ENCODE data around the gene RXRB. TPM values are rescaled to one million over a fixed set of nuclear protein-coding genes. Genes with fewer than 3 reads are reported as not detected.
A peak's percentile ranks its signal among the peaks of the same experiment; 100 is the strongest.

The RXRB gene
- polyA plus RNA-seq, 3 donors: 4.5 to 74.5 (median 5.1) TPM

DNA sequence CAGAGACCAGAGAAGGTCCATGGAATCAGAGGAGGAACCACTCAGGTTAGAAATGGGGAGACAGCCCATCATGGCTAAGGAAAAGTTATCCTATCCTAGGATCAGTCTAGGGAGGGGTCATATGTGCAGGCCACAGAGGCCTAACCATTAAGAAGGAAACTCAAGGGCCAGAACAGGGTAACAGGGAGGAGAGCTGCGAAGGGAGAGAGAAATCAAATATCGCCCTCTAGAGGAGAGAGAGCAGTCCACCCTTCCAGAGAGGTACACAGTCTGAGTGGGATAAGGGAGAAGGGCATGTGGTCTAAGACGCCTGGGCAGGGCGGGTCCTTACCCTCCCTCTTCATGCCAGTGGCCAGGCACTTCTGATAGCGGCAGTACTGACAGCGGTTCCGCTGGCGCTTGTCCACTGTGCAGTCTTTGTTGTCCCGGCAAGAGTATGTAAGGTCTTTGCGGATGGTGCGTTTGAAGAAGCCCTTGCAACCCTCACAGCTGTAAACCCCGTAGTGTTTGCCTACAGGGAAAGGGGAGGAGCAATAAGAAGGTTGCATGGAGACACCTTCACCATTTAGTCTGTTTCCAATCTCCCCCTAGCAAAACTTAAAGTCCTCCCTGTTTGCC, 2.9 kb downstream of the RXRB start:
- peaks cover 0 to 4% (median 1%) of the 10 kb centered on the region in 7 donors for H3K9me3 Mint-ChIP-seq
- peaks cover 57% of the 10 kb centered on the region for H3K4me1 Mint-ChIP-seq
- WGBS (ENCODE audit: insufficient coverage): 70% methylated on average over 2 of the region's 12 CpGs
- peaks cover 5 to 13% of the 10 kb centered on the region in 2 donors for H3K27me3 ChIP-seq (ENCODE audit: control insufficient read depth in 2 of 2, insufficient read depth in 2 of 2, low read length in 2 of 2)
- no peak overlapping the region for H3K4me3 ChIP-seq (replicated peaks in 1 of 3; ENCODE audit: low read depth in 2 of 3, low read length in 3 of 3)
- peak; percentile 41 to 64 (median 57) for DNase-seq
- no peaks in the 10 kb centered on the region for H3K9me3 ChIP-seq (replicated peaks in 1 of 2; ENCODE audit: control insufficient read depth in 1 of 2, insufficient read depth in 1 of 2, low read length in 2 of 2)
- H3K4me2 ChIP-seq (replicated peaks; ENCODE audit: extremely low read depth, low read length, poor library complexity, severe bottlenecking): no peak overlapping the region
- H3K27ac ChIP-seq (ENCODE audit: low read depth in 1 of 2, low read length in 2 of 2): no peak overlapping the region
- H2AFZ ChIP-seq (ENCODE audit: insufficient read depth, low read depth, low read length, poor library complexity, severe bottlenecking): no peak overlapping the region
- H4K20me1 ChIP-seq (ENCODE audit: insufficient read depth, low read length): peaks cover 68% of the 10 kb centered on the region
- intact Hi-C loops (cut with micrococcal nuclease): loop anchor here in 1 of 2 donors (10.0 kb wide), 1 partner anchor 47 kb away; no protein-coding TSS in a partner anchor
- H3K36me3 Mint-ChIP-seq: peaks cover 51 to 56% of the 10 kb centered on the region in 2 donors
- peaks cover 33 to 43% of the 10 kb centered on the region in 2 donors for H3K4me1 ChIP-seq (ENCODE audit: control insufficient read depth in 1 of 2, insufficient read depth in 2 of 2, low read length in 2 of 2)
- H3K79me2 ChIP-seq (ENCODE audit: insufficient read depth, low read length): peaks cover 43% of the 10 kb centered on the region
- H3K4me3 Mint-ChIP-seq: no peak overlapping the region
- peaks cover 7 to 14% (median 13%) of the 10 kb centered on the region in 3 donors for H3K27me3 Mint-ChIP-seq (ENCODE audit: low read depth in 3 of 3)
- no peak overlapping the region for H3K9ac ChIP-seq (ENCODE audit: insufficient read depth, low read length, poor library complexity, severe bottlenecking)
- H3K36me3 ChIP-seq (replicated peaks in 1 of 2; ENCODE audit: control insufficient read depth in 1 of 2, insufficient read depth in 2 of 2, low read length in 2 of 2): peaks cover 44 to 47% of the 10 kb centered on the region in 2 donors
- TF ChIP-seq, protein P1, sequence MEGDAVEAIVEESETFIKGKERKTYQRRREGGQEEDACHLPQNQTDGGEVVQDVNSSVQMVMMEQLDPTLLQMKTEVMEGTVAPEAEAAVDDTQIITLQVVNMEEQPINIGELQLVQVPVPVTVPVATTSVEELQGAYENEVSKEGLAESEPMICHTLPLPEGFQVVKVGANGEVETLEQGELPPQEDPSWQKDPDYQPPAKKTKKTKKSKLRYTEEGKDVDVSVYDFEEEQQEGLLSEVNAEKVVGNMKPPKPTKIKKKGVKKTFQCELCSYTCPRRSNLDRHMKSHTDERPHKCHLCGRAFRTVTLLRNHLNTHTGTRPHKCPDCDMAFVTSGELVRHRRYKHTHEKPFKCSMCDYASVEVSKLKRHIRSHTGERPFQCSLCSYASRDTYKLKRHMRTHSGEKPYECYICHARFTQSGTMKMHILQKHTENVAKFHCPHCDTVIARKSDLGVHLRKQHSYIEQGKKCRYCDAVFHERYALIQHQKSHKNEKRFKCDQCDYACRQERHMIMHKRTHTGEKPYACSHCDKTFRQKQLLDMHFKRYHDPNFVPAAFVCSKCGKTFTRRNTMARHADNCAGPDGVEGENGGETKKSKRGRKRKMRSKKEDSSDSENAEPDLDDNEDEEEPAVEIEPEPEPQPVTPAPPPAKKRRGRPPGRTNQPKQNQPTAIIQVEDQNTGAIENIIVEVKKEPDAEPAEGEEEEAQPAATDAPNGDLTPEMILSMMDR (IDR thresholded peaks at IDR 0.05): peak; percentile 78
- H3K27ac Mint-ChIP-seq: peak overlapping the region in 3 of 7 donors; percentile 22 to 84 (median 77)

DNA sequence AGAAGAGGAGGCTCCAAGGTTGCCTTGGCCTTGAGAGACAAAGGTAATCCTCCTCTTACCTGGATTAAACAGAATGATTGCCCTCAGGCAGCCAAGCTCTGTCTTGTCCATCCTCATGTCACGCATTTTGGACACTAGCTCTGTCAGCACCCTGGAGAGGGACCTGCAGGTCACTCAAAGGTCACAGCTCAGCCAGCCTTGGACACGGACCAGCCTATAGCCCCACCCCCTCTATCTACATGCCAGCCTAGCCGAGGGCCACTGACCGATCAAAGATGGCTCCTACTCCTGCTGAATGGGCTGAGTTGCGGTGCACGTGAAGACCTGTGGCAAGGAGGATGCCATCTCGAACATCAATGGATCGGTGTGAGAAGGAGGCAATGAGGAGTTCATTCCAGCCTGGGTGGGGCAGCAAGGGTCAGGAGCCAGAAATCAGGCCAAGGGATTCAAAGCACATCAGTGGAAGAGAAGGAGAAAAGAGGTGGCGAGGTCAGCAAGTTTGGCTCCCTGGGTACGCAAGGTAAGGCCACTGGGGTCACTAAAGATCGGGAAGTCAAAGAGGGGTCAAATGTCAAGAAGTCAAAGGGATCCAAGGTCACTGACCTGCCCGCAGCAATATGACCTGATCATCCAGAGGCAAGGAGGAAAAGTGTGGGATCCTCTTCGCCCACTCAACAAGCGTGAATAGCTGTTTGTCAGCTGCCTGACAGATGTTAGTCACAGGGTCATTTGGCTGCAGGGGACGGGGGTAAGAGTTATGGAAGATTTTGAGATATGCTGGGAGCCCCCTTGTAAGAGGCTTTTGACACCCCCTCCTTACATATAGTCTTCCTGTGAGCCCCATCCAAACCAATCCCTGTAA, 4.9 kb downstream of the RXRB start:
- Mint-ChIP-seq H3K27me3 (ENCODE audit: low read depth in 3 of 3) (peaks cover 25 to 34% (median 31%) of the 10 kb centered on the region in 3 donors), H3K36me3 (peaks cover 43 to 48% of the 10 kb centered on the region in 2 donors), H3K4me1 (peaks cover 46% of the 10 kb centered on the region), H3K27ac (peak overlapping the region in 1 of 7 donors; percentile 75), H3K4me3 (peak overlapping the region in 1 of 2 donors; percentile 50), H3K9me3 (peaks cover 0 to 13% (median 2%) of the 10 kb centered on the region in 7 donors)
- TF ChIP-seq, protein P1 (IDR thresholded peaks at IDR 0.05): no peak
- Histone ChIP-seq H3K79me2 (ENCODE audit: insufficient read depth, low read length) (peaks cover 23% of the 10 kb centered on the region), H3K36me3 (replicated peaks in 1 of 2; ENCODE audit: control insufficient read depth in 1 of 2, insufficient read depth in 2 of 2, low read length in 2 of 2) (peaks cover 37 to 40% of the 10 kb centered on the region in 2 donors), H3K4me2 (replicated peaks; ENCODE audit: extremely low read depth, low read length, poor library complexity, severe bottlenecking) (no peak overlapping the region), H3K9ac (ENCODE audit: insufficient read depth, low read length, poor library complexity, severe bottlenecking) (no peak overlapping the region), H3K27me3 (ENCODE audit: control insufficient read depth in 2 of 2, insufficient read depth in 2 of 2, low read length in 2 of 2) (peaks cover 21 to 33% of the 10 kb centered on the region in 2 donors), H3K4me1 (ENCODE audit: control insufficient read depth in 1 of 2, insufficient read depth in 2 of 2, low read length in 2 of 2) (peaks cover 25 to 29% of the 10 kb centered on the region in 2 donors), H3K27ac (ENCODE audit: low read depth in 1 of 2, low read length in 2 of 2) (no peak overlapping the region), H3K9me3 (replicated peaks in 1 of 2; ENCODE audit: control insufficient read depth in 1 of 2, insufficient read depth in 1 of 2, low read length in 2 of 2) (no peaks in the 10 kb centered on the region), H4K20me1 (ENCODE audit: insufficient read depth, low read length) (peaks cover 64% of the 10 kb centered on the region), H2AFZ (ENCODE audit: insufficient read depth, low read depth, low read length, poor library complexity, severe bottlenecking) (no peak overlapping the region), H3K4me3 (replicated peaks in 1 of 3; ENCODE audit: low read depth in 2 of 3, low read length in 3 of 3) (no peak overlapping the region)
- 93% methylated on average over 11 of the region's 15 CpGs for WGBS (ENCODE audit: insufficient coverage)
- intact Hi-C loops (cut with micrococcal nuclease): loop anchor here in 1 of 2 donors (10.0 kb wide), 1 partner anchor 49 kb away; no protein-coding TSS in a partner anchor
- no peak for DNase-seq
